Activated CD8-positive, alpha-beta T cell treated with anti-CD3 and anti-CD28 coated beads, Interleukin-2, amount 10 ng/mL, durations not matched to agents 7 days and 5 days (primary cell): ENCODE data around the gene WAC. TPM values are rescaled to one million over a fixed set of nuclear protein-coding genes. Genes with fewer than 3 reads are reported as not detected.
A peak's percentile ranks its signal among the peaks of the same experiment; 100 is the strongest.

ENCODE experiments used
- ATAC-seq: fragments of 150-1000 bp; cut with Tn5 transposase; one replicate; pipeline ENCODE4 v1.10.0; 2021; ENCODE audit warnings: moderate library complexity
- CTCF ChIA-PET: fragments of 350-600 bp; sonication (Branson Sonifier 250); formaldehyde crosslinking; loops from one replicate; lab custom pipeline; 2021; ENCODE audit warnings: antibody characterized with exemption; lab: Charles Lee
- POLR2A ChIA-PET: fragments of 350-600 bp; sonication (Branson Sonifier 250); formaldehyde crosslinking; loops from one replicate; lab custom pipeline; 2021; ENCODE audit warnings: antibody characterized with exemption; lab: Charles Lee
- DNase-seq: peaks from one replicate; pipeline ENCODE4 v3.0.0-alpha.2; 2020
- H3K27ac Mint-ChIP-seq: one replicate; pipeline ENCODE4 v1.8.0; 2021; ENCODE audit warnings: mild to moderate bottlenecking, mixed read lengths
- H3K27me3 Mint-ChIP-seq: one replicate; pipeline ENCODE4 v1.8.0; 2021; ENCODE audit warnings: low read depth, mixed read lengths
- H3K36me3 Mint-ChIP-seq: one replicate; pipeline ENCODE4 v1.8.0; 2021; ENCODE audit warnings: low read depth, mixed read lengths
- H3K4me1 Mint-ChIP-seq: one replicate; pipeline ENCODE4 v1.8.0; 2021; ENCODE audit warnings: low read depth, mixed read lengths
- H3K4me3 Mint-ChIP-seq: one replicate; pipeline ENCODE4 v1.8.0; 2021; ENCODE audit warnings: mild to moderate bottlenecking, mixed read lengths
- H3K9me3 Mint-ChIP-seq: one replicate; pipeline ENCODE4 v1.8.0; 2022; ENCODE audit warnings: mixed read lengths; ENCODE audit not compliant: insufficient read depth
- total RNA-seq, 2 experiments: library from RNA; stranded (reverse); gene quantifications; one replicate each; pipeline ENCODE4 v1.2.3, GENCODE V29; 2021

The WAC gene
- total RNA-seq, 2 experiments from 2014 or later: 126 to 131 TPM

GRCh38 chr10:28669227-28670173, 136.6 kb downstream of the WAC start:
- H3K27ac Mint-ChIP-seq: no peak overlapping the region
- H3K36me3 Mint-ChIP-seq: peaks cover 2% of the 10 kb centered on the region
- ChIA-PET POLR2A (no interaction called here), CTCF (no interaction called here)
- H3K9me3 Mint-ChIP-seq: no peaks in the 10 kb centered on the region
- no peak for ATAC-seq
- DNase-seq: no peak
- peaks cover 10% of the 10 kb centered on the region for H3K4me1 Mint-ChIP-seq
- H3K4me3 Mint-ChIP-seq: peak overlapping the region; percentile 68
- H3K27me3 Mint-ChIP-seq: peaks cover 58% of the 10 kb centered on the region

Other genes with a start within 250 kb of the WAC start
- gene MPP7, start 230.1 kb upstream of the WAC start, total RNA-seq: 10 to 100 TPM; 13.0 to 13.5 TPM
- gene BAMBI, start 144.4 kb downstream of the WAC start, total RNA-seq: under 1 TPM in 1 of 2 experiments, not detected in 1; 0.18 TPM